K562 (cell line): ENCODE measurements around the gene MTCL3.
A peak's percentile ranks its signal among the peaks of the same experiment; 100 is the strongest.

Source experiments
- ATAC-seq: fragments of 200-7000 bp; cut with Tn5 transposase; 3 replicates; pipeline ENCODE4 v1.9.1; 2020; ENCODE audit warnings: moderate library complexity
- BruUV-seq: library from RNA; stranded (reverse); fragments of 400-500 nt; replicated peaks from 2 replicates; lab custom pipeline; 2021; lab: Mats Ljungman, UMichigan
- CTCF ChIA-PET: fragments of 300-600 bp; formaldehyde crosslinking; extraction: SDS; loops from one replicate; lab custom pipeline; 2021; ENCODE audit warnings: low intra/inter-chr PET ratio; lab: Yijun Ruan, JAX
- POLR2A ChIA-PET: fragments of 300-600, 350-650 bp; sonication (Branson Sonifier 250); formaldehyde crosslinking; extraction: SDS; loops from one replicate; lab custom pipeline; 2021; ENCODE audit warnings: antibody characterized with exemption, inconsistent platforms; lab: Yijun Ruan, JAX
- DNase-seq, 4 experiments: peaks; one replicate each; pipeline versions ENCODE4 v3.0.0 to v3.0.0-alpha.2; 2011 to 2018; ENCODE audit warnings: low spot score in 3 of 4, mixed read lengths in 3 of 4; ENCODE audit errors: extremely low read depth in 1 of 4
- FAIRE-seq: peaks from 2 replicates; lab custom pipeline; 2011; peaks lifted over from hg19 to GRCh38; lab: Jason Lieb, UNC
- H2AFZ ChIP-seq: 2 replicates; pipeline ENCODE4 v1.6.0; 2011; ENCODE audit warnings: low read depth, low read length, control low read depth, inconsistent platforms
- H3K27ac ChIP-seq: fragments of 200-600 bp; 3 replicates; pipeline ENCODE4 v1.8.0; 2011; ENCODE audit warnings: low read depth, mild to moderate bottlenecking, control low read depth, inconsistent platforms, low read length, moderate library complexity, mixed read lengths; ENCODE audit errors: extremely low read depth
- H3K27me3 ChIP-seq, 2 experiments: fragments of 300-600 bp in 1 of 2; 2 replicates in 1 of 2; 3 replicates in 1 of 2; pipeline versions ENCODE4 v1.6.0 to v1.8.0; 2011; ENCODE audit warnings: inconsistent platforms in 2 of 2, low read length in 2 of 2, mild to moderate bottlenecking in 1 of 2, mixed read lengths in 1 of 2, moderate library complexity in 1 of 2; ENCODE audit not compliant: control insufficient read depth in 2 of 2, insufficient read depth in 2 of 2
- H3K36me3 ChIP-seq: fragments of 300-600 bp; 3 replicates; pipeline ENCODE4 v1.8.0; 2011; ENCODE audit warnings: mild to moderate bottlenecking, low read length, inconsistent platforms; ENCODE audit not compliant: control insufficient read depth, insufficient read depth
- H3K4me1 ChIP-seq, 2 experiments: fragments of 200-600 bp in 1 of 2; replicated peaks in 1 of 2; 2 replicates in 1 of 2; 3 replicates in 1 of 2; pipeline versions ENCODE4 v1.5.1 to v1.8.0; 2011; ENCODE audit warnings: inconsistent platforms in 2 of 2, low read length in 2 of 2, mild to moderate bottlenecking in 1 of 2, mixed read lengths in 1 of 2, moderate library complexity in 1 of 2; ENCODE audit not compliant: control insufficient read depth in 2 of 2, insufficient read depth in 2 of 2
- H3K4me2 ChIP-seq: 2 replicates; pipeline ENCODE4 v1.6.1; 2011; ENCODE audit warnings: low read length, control low read depth, inconsistent platforms, mixed read lengths; ENCODE audit not compliant: insufficient read depth
- H3K4me3 ChIP-seq: fragments of 200-600 bp; sonication (generic), shearing (Covaris generic); 2 replicates; pipeline ENCODE4 v1.5.1; 2016; ENCODE audit warnings: control low read depth, inconsistent platforms
- H3K79me2 ChIP-seq: fragments of 200-600 bp; 3 replicates; pipeline ENCODE4 v1.8.0; 2011; ENCODE audit warnings: low read length, inconsistent platforms; ENCODE audit not compliant: control insufficient read depth, insufficient read depth
- H3K9ac ChIP-seq, 2 experiments: 2 replicates each; pipeline versions ENCODE4 v1.6.0 to v1.6.1; 2011; ENCODE audit warnings: low read depth in 2 of 2, low read length in 2 of 2, control low read depth in 1 of 2, inconsistent platforms in 1 of 2, mild to moderate bottlenecking in 1 of 2, mixed read lengths in 1 of 2; ENCODE audit not compliant: insufficient read depth in 1 of 2
- H3K9me1 ChIP-seq: one replicate; pipeline ENCODE4 v1.6.0; 2011; ENCODE audit warnings: inconsistent platforms, mild to moderate bottlenecking, low read length, moderate library complexity; ENCODE audit not compliant: control insufficient read depth, insufficient read depth
- H3K9me3 ChIP-seq: replicated peaks from 2 replicates; pipeline ENCODE4 v1.5.1; 2011; ENCODE audit warnings: low read depth, low read length, inconsistent platforms; ENCODE audit not compliant: control insufficient read depth, insufficient read depth
- H4K20me1 ChIP-seq: replicated peaks from 2 replicates; pipeline ENCODE4 v1.6.1; 2011; ENCODE audit warnings: low read length, inconsistent platforms, mixed read lengths; ENCODE audit not compliant: control insufficient read depth, insufficient read depth
- C11orf30 ChIP-seq: fragments of 450-650 bp; IDR thresholded peaks from 2 replicates; pipeline ENCODE4 v1.6.1; 2016; ENCODE audit warnings: low read depth, mild to moderate bottlenecking
- CLOCK ChIP-seq: fragments of 250-450 bp; sonication (Bioruptor Pico); IDR thresholded peaks from 2 replicates; pipeline ENCODE4 v1.4.0; 2020; ENCODE audit warnings: mild to moderate bottlenecking, moderate library complexity, borderline replicate concordance
- GATAD2A ChIP-seq: fragments of 450-650 bp; IDR thresholded peaks from 2 replicates; pipeline ENCODE4 v1.6.1; 2017
- HMG20A ChIP-seq: fragments of 450-650 bp; formaldehyde crosslinking; conservative IDR thresholded peaks from 2 replicates; pipeline ENCODE4 v1.4.0; 2020; ENCODE audit warnings: mild to moderate bottlenecking, mixed read lengths
- IRF9 ChIP-seq: fragments of 450-650 bp; IDR thresholded peaks from 2 replicates; pipeline ENCODE4 v1.6.1; 2016; ENCODE audit warnings: missing biosample characterization, missing genetic modification characterization
- LCOR ChIP-seq: sonication (generic); formaldehyde crosslinking; IDR thresholded peaks from 2 replicates; pipeline ENCODE4 v1.8.0; 2022; ENCODE audit warnings: mild to moderate bottlenecking, missing genetic modification reagents
- MAFF ChIP-seq: IDR thresholded peaks from 2 replicates; pipeline ENCODE4 v1.6.1; 2012; ENCODE audit warnings: low read length, improper control_type of control experiment
- MAFG ChIP-seq: fragments of 450-650 bp; conservative IDR thresholded peaks from 2 replicates; pipeline ENCODE4 v1.6.1; 2016; ENCODE audit warnings: missing genetic modification characterization, missing compliant biosample characterization
- MAFK ChIP-seq: IDR thresholded peaks from 2 replicates; pipeline ENCODE4 v1.6.1; 2011; ENCODE audit warnings: low read length, improper control_type of control experiment
- USF2 ChIP-seq: sonication (generic); formaldehyde crosslinking; IDR thresholded peaks from 2 replicates; pipeline ENCODE4 v1.5.0; 2020; ENCODE audit warnings: missing genetic modification reagents
- ZC3H11A ChIP-seq: IDR thresholded peaks from 2 replicates; pipeline ENCODE4 v1.6.1; 2012; ENCODE audit warnings: low read depth, low read length, improper control_type of control experiment
- ZNF316 ChIP-seq: fragments of 450-650 bp; IDR thresholded peaks from 2 replicates; pipeline ENCODE4 v1.6.1; 2016
- ZNF347 ChIP-seq: fragments of 450-650 bp; formaldehyde crosslinking; IDR thresholded peaks from 2 replicates; pipeline ENCODE4 v1.4.0; 2020; ENCODE audit warnings: low read depth, mild to moderate bottlenecking, moderate library complexity
- ZNF740 ChIP-seq, 3 experiments: fragments of 200-800 bp in 1 of 3; sonication (Bioruptor generic) in 1 of 3; sonication (generic) in 1 of 3; formaldehyde crosslinking in 1 of 3; IDR thresholded peaks; 2 replicates each; pipeline versions ENCODE4 v1.6.1 to v1.8.0; 2016 to 2022; ENCODE audit warnings: mild to moderate bottlenecking in 2 of 3, missing compliant biosample characterization in 2 of 3, missing genetic modification characterization in 2 of 3, missing genetic modification reagents in 1 of 3
- whole genome bisulfite sequencing: fragments of 100-300 bp; shearing (Covaris generic); methylation state at CpG from one replicate; pipeline ENCODE4 v1.1.6; 2016; ENCODE audit warnings: low coverage, mixed read lengths; ENCODE audit not compliant: insufficient coverage; ENCODE audit errors: missing lambda C conversion rate; 5-methylcytosine and 5-hydroxymethylcytosine counted together
- in situ Hi-C: fragments of 300-500 bp; cut with MboI; formaldehyde crosslinking; loops from 4 replicates; pipeline ENCODE4 v1.15.0; 2018; ENCODE audit warnings: inconsistent platforms, mixed read lengths
- intact Hi-C: fragments of 100-400 bp; cut with micrococcal nuclease; formaldehyde crosslinking; loops from 2 replicates; pipeline ENCODE4 v1.14.2; 2022

Gene MTCL3

GRCh38 chr6:127441881-127442280, 77.3 kb downstream of the MTCL3 start:
- Histone ChIP-seq H3K4me1 (no peaks in the 10 kb centered on the region), H2AFZ (no peak overlapping the region), H3K9ac (no peak overlapping the region), H4K20me1 (no peaks in the 10 kb centered on the region), H3K4me3 (no peak overlapping the region), H3K4me2 (no peak overlapping the region), H3K27me3 (no peaks in the 10 kb centered on the region; a peak in 1 of 5 replicates), H3K36me3 (no peaks in the 10 kb centered on the region), H3K27ac (no peak overlapping the region), H3K79me2 (no peaks in the 10 kb centered on the region), H3K9me1 (no peaks in the 10 kb centered on the region), H3K9me3 (no peaks in the 10 kb centered on the region)
- POLR2A ChIA-PET: no interaction called here
- no peak for ATAC-seq
- BruUV-seq: no TSS peak
- TF ChIP-seq CLOCK (CRISPR knock-in tag) (no peak), HMG20A (CRISPR knock-in tag) (no peak), C11orf30 (peak; percentile 67; the same call in 1 of the 2 replicates), LCOR (CRISPR knock-in tag) (no peak), MAFK (peak; percentile 57; the same call in 1 of the 2 replicates), MAFG (tag) (peak; percentile 62), GATAD2A (no peak), ZNF316 (peak; percentile 82), ZNF347 (CRISPR knock-in tag) (no peak), ZNF740 (CRISPR knock-in tag; IDR thresholded peaks at IDR 0.05) (no peak), ZNF740 (tag; IDR thresholded peaks at IDR 0.05) (no peak), USF2 (CRISPR knock-in tag) (no peak), IRF9 (no peak), MAFF (0 out of 2 replicates have a peak, but pooled peaks have one; percentile 39), ZC3H11A (no peak)
- CTCF ChIA-PET: no interaction called here
- 0% methylated on average over 1 of the region's 1 CpG for WGBS
- in situ Hi-C loops (no loop called here), intact Hi-C loops (no loop called here)
- DNase-seq: no peak
- FAIRE-seq: no peak
